Activated CD4-positive, alpha-beta T cell treated with anti-CD3 and anti-CD28 coated beads, Interleukin-2, amount 50 U/mL, for 1 hour (primary cell): ENCODE results near the gene AATK.
A peak's percentile ranks its signal among the peaks of the same experiment; 100 is the strongest.

ENCODE experiments used
- DNase-seq: peaks from one replicate; pipeline ENCODE4 v3.0.0-alpha.2; 2020

The AATK gene

DNA sequence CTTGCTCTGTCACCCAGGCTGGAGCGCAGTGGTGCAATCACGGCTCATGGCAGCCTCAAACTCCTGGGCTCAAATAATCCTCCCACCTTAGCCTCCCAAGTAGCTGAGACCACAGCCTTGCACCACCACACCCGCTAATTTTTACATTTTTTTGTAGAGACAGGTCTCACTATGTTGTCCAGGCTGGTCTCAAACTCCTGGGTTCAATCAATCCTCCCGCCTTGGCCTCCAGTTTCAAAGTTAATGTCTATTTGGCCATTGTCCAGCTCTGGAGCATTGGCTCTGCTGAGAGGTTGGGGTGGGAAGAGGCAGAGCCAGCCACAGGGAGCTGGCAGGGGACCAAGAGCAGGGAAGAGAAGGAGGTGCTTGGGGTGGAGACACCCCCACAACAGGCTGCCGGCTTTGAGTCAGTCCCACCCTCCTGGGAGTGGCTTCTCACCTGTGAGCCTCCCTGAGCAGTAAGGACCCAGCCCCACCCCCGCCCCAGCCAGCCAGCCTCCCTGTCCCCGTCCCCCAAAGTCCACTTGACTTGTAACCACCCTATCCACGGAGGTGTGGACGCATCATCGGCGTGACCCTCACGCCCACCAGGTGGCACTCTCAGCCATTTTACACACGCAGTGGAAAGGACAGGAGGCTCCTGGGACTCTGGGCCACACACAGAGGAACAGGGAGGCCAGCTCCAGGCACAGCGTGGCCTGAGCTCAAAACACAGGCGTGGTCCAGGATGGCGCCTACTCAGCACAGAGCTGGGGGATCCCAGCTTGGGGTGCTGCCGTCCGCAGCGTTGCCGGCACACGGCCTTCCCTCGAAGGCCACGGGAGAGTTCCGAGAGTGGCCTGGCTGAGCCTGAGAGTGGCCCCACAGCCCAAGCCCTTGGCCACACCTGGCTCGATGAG, 23.5 kb downstream of the AATK start:
- peak; percentile 62 for DNase-seq

- DNase-seq: no peak
These were observed 25.3 kb downstream of the AATK start for GRCh38 chr17:81140695-81141094.

DNA sequence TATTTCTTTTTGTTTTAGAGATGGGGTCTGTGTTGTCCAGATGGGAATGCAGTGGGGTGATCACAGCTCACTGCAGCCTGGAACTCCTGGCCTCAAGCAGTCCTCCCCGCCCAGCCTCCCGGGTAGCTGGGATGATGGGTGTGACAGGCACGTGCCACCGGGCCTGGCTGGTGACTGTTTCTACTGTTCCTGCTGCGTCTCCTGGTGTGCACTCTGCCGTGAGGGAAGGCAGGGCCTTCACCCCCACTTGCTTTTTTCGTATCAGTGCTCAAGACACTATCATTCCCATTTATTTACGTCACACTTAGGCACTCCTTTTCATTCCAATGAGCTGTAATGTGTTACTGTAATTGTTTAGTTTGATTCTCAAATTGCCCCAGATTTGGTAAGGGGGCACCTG, 26.0 kb downstream of the AATK start:
- DNase-seq: no peak

DNA sequence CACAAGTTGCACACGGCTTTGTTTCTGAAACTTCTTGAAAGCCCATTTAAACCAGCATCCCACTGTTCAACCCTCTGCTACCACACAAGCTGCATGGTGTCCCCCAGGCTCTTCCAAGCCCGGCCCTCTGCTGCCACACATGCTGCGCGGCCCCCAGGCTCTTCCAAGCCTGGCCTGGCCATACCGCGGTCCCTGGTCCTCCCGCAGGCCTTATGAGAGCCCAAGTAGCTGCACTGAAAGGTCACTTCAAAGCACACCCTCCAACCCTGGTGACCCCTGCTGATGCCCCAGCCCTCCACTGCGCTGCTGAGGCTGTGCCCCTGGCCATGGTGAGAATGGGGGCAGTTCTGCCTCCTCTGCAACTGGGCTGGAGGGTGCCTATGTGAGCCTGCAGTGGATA, 26.6 kb downstream of the AATK start:
- DNase-seq: no peak

- DNase-seq: no peak
These were observed 27.5 kb downstream of the AATK start for GRCh38 chr17:81138500-81138899.

DNA sequence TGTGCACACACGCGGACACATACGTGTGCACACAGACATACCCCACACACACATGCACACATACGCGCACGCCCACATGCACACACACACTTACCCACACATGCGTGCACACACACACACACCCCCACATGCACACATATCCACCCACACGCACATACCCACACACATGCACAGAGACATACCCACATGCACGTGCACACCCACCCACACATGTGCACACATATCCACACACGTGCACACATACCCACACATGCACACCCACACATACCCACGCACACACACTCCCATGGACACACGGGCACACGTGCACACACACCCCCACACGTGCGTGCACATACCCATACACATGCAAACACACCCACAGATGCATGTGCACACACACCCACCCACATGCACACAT, 27.9 kb downstream of the AATK start:
- DNase-seq: no peak

DNA sequence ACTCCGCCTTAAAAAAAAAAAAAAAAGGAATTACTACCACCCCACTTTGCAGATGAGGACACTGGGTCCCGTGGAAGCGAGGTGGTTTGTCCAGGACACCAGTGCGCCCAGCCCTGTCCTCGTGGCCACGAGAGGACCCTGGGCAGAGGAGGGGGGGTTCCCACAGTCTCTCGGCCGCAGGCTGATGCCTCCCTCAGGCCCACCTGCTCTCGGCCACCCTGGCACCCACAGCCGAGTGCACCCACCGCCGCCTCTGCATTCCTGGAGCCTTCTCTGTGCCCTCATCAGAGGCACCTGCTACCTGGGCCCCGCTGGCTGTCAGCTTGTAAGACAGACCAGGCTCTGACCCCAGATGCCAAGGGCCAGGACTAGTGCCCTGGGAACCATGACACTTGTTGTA, 28.8 kb downstream of the AATK start:
- no peak for DNase-seq

GRCh38 chr17:81136366-81136765, 29.7 kb downstream of the AATK start:
- DNase-seq: no peak

- DNase-seq: no peak
These were observed 30.3 kb downstream of the AATK start for GRCh38 chr17:81135505-81136278.

DNA sequence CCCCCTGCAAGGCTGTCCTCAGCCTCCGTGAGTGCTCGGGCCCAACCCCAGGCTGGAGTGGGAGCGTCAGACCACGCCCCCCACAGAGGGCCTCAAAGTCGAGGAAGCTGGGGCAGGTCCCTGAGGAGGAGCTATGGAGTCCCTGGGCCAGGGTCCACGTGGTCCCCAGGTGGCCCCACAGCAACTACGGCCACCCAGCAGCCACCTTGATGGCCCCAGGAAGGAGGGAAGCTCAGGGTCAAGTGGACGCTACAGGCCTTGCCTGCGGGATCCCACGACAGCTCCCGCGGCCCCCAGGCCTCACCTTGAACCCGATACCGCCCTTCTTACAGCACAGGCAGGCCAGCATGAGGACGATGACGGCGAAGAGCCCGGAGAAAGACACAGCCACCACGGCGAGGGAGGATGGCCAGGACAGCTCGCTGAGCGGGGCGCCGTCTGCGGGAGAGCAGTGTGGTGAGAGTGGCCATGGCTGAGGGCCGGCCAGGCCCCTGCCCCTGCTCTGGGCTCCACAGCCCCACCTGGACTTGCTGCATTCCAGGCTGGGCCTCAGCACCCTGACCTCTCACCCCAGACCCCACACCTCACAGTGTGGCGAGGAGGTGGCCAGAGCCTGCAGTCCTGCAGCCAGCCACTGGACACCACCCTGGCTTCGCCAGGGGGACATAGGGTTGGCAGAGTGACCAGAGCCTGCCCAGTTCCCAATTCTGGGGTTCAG, 31.8 kb downstream of the AATK start:
- DNase-seq: no peak

GRCh38 chr17:81132770-81133723, 33.0 kb downstream of the AATK start:
- DNase-seq: no peak

GRCh38 chr17:81132197-81132540, 33.9 kb downstream of the AATK start:
- DNase-seq: no peak

DNA sequence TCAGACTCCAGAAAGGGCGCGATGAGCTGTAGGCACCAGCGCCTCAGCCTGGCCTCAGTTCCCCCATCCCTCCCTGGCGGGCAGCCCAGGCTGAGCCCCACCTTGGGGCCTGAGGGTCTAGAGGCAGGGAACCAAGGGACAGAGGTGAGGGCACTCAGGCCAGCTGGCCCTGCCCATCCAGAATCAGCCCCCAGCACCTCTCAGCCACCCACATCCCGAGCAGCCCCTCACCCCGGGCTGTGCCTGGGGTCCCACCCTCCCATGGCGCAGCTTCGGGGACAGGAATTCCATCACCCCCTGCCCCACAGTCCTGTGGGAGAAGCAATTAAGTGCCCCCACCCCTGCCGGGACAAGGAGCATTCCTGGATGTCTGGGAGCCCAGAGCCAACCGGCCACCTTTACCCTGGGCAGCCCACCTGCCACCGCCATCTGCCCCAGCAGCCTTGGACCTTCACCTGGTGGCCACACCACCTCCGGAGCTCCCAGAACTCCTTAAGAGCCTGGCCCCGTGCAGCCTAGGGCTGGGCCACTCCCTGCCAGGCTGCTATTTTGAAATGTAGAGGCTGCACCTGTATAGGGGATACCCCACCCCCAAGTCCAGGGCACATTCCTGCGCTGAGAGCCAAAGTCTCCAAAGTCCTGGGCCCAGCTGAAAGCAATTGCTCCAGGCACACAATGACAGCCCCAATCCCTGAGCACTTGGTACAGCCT, 34.4 kb downstream of the AATK start:
- DNase-seq: no peak

DNA sequence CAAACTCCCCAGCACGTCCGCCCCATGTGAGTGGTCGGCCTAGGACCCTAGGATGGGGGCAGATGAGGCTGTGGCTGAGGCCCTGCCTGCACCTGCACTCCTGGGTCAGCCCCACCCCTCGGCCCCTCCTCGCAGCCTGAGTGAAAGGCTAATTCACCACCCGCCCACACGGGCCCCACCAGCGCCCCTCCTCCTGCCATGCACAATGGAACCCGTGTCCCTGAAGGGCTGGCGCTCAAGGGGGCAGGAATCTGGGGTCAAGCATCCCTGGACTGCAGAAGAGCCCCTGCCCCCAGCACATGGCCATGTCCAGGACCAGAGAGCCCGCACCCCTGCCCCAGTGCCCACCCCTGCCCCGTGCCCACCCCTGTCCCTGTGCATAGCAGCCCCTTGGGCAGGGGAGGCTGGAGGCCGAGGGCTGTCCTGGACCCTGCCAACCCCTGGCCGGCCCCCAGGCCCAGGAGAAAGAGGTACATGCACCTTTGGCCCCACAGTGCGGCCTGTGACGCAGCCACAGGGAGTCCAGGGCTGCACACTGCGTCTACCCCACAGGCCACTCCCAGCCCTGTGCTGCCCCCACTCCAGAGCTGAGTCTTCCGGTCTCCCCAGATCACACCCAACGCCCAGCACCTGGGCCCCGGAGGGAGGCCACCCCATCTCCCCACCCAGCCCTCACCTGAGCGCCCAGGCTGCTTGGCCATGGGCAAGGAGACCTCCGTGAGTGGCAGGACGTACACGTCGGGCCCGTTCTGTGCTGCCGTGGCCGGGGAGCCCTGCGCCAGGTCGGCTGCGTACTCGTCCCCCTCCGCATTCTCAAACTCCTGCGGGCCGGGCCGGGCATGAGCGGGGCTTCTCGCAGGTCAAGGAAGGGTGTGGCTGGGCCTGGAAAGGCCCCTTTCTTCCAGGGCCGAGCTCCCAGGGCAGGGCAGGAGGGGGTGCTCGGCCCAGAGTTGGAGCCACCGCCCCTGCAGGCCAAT, 35.3 kb downstream of the AATK start:
- DNase-seq: no peak

DNA sequence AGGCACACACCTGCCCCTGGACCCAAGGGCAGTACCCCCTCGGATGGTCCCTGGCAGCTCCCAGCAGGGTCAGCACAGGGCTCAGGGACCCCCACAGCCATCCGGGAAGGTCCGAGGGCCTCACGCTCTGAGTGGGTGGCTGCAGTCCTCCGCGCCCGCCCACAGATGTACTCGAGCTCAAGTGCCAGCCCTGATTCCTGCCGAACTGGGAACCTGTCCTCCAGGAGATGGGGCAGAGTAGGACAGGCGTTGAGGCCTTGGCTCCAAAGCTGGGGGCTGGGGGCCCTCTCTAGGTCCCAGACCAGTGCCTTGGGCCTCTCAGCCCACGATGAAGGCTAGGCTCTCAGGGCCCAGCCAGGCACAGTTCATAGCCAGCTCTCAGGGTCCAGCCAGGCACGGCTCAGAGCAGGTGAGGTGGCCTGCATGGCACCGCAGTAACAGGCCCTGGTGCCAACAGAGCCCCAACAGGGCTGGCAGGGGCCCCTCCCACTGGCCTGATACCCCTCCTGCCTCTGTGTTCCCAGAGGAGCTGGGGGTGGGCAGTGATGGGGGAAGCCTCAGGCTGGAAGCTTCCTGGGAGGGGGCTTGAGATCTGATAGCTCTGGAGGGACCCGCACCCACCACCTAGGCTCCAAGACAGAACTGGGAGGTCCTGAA, 36.2 kb downstream of the AATK start:
- DNase-seq: no peak

- DNase-seq: no peak
These were observed 36.7 kb downstream of the AATK start for GRCh38 chr17:81129289-81129688.

DNA sequence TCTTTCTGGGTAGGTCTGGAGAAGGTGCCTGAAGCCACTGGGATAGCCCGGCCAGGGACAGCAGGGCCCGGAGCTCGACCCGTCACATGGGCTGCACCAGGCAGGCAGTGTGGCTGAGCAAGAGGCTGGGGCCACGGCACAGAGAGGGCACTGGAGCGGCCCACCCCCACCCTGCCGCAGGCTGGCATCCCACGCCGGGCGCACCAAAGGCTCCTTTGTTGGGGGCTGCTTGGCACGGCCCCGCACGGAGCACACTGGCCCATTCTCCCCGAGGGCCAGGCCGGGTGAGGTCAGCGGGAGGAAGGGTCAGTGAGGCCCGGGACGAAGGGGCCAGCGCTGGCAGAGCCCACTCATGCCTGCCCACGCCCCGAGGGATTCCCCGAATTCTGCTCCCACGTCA, 37.2 kb downstream of the AATK start:
- no peak for DNase-seq

DNA sequence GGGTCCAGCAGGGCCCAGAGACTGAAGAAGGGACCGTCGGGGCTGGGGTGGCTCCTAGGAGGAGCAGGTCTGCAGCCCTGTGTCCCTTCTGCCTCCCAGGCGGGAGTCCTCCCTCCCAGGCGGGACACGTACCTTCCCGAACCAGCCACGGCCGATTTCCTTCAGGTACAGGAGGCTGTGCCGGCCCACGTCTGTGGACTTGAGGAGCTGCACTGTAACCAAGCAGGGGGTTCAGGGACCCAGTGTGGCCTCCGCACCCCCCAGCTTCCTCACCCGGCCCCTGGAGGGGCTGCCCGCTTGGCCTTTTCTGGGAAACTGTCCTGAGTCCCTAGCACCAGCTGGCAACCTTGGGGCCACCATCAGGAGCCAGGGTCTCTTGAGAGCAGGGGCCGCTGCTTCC, 37.7 kb downstream of the AATK start:
- no peak for DNase-seq

DNA sequence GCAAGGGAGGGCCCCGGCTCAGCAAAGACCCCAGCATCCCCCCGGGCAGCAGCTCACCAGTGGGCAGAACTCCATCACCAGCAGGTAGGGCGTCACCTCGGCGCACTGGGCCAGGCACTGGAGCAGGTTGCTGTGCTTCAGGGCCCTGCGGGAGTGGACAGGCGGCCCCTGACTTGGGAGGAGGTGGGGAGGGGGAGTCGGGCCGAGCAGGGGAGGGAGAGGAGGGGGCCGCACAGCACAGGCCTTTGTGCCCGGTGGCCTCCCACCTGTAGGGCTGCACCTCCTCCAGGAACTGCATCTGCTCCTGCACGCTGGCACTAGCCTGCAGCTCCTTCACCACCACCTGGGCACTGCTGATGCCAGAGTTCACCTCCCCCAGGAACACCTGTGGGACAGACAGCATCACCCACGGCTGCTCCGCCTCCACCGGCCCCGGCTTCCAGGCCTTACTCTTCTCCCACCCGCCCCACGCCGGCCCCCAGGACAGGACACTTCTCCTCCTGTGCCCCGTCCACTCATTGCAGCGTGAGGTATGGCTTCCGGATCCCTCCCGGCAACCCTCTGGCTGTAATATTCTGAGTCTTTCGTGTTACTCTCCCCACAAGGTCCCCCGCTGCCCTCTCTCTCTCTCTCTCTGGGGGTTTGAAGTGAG, 38.4 kb downstream of the AATK start:
- DNase-seq: no peak

DNA sequence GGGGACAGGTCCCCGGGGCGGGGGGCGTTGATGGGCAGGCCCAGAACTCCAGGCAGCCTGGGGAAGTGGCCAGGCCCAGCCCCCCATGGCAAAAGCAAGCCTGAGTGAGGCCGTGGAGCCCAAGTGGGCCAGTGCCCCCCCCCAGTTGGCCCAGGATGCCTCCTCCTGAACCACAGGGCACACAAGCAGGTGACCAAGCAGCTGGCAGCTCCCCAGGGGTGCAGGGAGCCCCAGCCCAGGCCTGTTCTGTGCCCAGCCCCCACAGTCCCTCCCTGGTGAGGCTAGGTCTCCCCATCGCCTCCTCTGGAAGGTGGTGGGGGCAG, 38.9 kb downstream of the AATK start:
- no peak for DNase-seq
